ENCODE measurements around the gene KIF4B.

The KIF4B gene

DNA sequence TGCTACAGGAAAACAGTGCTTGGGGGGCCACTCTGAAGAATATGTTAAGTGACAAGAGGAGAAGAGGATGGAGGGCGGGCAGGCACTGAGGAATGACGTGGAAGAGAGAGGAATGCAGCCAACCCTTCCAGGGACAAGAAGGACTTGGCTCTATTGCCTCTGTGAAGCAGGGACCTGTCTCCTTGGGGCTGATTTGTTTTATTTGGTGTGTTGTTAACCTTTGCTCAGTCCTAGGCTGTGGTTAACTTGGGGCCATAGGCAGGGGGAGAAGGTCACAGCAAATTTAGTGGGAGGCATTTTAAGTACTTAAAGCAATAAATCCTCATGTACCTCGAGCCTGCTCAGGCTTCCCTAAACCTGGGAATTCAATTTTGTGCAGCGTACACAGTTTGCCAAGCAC lies 39.9 kb downstream of the KIF4B start:
- H3K27me3 ChIP-seq (ENCODE audit: insufficient read depth, low read depth, severe bottlenecking) = no peaks in the 10 kb centered on the region
- H3K36me3 ChIP-seq = no peaks in the 10 kb centered on the region
- no peak for DNase-seq
- TF ChIP-seq, protein P1, sequence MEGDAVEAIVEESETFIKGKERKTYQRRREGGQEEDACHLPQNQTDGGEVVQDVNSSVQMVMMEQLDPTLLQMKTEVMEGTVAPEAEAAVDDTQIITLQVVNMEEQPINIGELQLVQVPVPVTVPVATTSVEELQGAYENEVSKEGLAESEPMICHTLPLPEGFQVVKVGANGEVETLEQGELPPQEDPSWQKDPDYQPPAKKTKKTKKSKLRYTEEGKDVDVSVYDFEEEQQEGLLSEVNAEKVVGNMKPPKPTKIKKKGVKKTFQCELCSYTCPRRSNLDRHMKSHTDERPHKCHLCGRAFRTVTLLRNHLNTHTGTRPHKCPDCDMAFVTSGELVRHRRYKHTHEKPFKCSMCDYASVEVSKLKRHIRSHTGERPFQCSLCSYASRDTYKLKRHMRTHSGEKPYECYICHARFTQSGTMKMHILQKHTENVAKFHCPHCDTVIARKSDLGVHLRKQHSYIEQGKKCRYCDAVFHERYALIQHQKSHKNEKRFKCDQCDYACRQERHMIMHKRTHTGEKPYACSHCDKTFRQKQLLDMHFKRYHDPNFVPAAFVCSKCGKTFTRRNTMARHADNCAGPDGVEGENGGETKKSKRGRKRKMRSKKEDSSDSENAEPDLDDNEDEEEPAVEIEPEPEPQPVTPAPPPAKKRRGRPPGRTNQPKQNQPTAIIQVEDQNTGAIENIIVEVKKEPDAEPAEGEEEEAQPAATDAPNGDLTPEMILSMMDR (IDR thresholded peaks at IDR 0.05; ENCODE audit: low read depth, low read length) = no peak
- H3K27ac ChIP-seq = no peak overlapping the region
- H3K9me3 ChIP-seq (ENCODE audit: severe bottlenecking) = no peaks in the 10 kb centered on the region
- no peak overlapping the region for H3K4me3 ChIP-seq (ENCODE audit: low read depth, low read length)

DNA sequence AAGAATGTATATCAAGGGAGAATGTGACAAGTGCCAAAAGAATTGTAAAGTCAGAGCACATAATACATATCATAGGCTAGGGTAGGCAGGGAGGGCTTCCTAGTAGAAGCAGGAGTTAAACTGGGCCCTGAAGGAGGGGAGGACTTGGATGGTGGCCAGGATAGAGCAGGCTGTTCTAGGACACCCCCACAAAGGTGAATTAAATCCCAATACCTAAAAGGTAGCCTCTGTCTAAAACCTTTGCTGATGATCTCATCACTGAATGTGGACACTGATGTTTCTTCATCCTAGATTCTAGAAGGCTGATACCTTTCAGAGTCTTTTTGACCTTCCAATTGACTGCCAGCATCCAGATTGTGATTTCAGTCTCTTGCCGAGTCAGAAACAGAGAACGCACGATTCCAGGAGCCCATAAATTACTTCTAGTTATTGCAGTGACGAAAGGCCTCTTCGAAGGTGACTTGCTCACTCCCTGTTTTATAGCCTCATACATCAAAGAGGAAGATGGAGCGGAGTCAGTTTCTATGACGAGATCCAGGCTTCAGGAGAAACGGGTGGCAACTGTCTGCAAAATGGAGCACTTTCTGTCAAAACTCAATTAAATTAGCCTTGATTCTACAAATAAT lies 43.2 kb downstream of the KIF4B start:
- no peak overlapping the region for H3K27ac ChIP-seq
- H3K4me3 ChIP-seq (ENCODE audit: low read depth, low read length) = no peak overlapping the region
- no peaks in the 10 kb centered on the region for H3K36me3 ChIP-seq
- no peaks in the 10 kb centered on the region for H3K27me3 ChIP-seq (ENCODE audit: insufficient read depth, low read depth, severe bottlenecking)
- peaks cover 3% of the 10 kb centered on the region for H3K9me3 ChIP-seq (ENCODE audit: severe bottlenecking)
- no peak for DNase-seq
- TF ChIP-seq, protein P1 (IDR thresholded peaks at IDR 0.05; ENCODE audit: low read depth, low read length) = no peak

DNA sequence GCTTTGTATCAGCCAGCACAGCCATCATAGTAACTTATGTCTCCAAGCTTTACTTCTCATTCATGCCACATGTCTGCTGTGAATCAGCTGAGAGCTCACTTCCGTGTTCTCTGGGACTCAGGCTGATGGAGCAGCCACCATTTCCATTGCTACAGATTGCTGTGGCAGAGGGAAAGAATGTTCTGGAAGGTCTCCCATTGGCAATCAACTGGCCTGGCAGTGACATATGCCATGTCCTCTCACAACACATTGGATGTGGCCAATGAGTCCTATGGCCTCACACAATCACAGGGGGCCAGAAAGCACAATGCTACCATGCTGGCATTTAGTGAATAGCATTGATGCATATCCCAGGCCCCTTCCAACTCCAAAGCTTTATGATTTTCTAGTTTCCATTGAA lies 44.1 kb downstream of the KIF4B start:
- TF ChIP-seq, protein P1 (IDR thresholded peaks at IDR 0.05; ENCODE audit: low read depth, low read length) = no peak
- Histone ChIP-seq H3K9me3 (ENCODE audit: severe bottlenecking) (peaks cover 3% of the 10 kb centered on the region), H3K27me3 (ENCODE audit: insufficient read depth, low read depth, severe bottlenecking) (no peaks in the 10 kb centered on the region), H3K27ac (no peak overlapping the region), H3K4me3 (ENCODE audit: low read depth, low read length) (no peak overlapping the region), H3K36me3 (no peaks in the 10 kb centered on the region)
- no peak for DNase-seq

DNA sequence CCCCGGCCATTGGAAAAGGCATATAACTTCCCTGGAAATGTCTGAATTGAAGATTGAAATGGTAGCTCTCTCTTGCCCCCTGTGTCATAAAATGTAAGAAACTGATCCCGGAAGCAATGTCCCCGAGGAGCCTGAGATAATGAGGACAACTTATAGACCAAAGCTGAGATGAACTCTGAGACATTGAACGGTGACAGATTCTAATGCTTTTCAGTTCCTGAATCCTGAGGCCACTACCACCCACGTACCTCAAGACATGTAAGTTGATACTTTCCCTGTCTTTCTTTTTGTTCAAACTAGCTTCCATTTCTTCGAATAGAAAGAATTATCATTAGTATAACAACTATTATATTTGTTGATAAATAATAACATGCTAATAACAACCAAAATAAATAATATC lies 51.0 kb downstream of the KIF4B start:
- DNase-seq = no peak
- Histone ChIP-seq H3K9me3 (ENCODE audit: severe bottlenecking) (peaks cover 3% of the 10 kb centered on the region), H3K27ac (no peak overlapping the region), H3K4me3 (ENCODE audit: low read depth, low read length) (no peak overlapping the region), H3K36me3 (no peaks in the 10 kb centered on the region), H3K27me3 (ENCODE audit: insufficient read depth, low read depth, severe bottlenecking) (no peaks in the 10 kb centered on the region)
- TF ChIP-seq, protein P1 (IDR thresholded peaks at IDR 0.05; ENCODE audit: low read depth, low read length) = no peak

DNA sequence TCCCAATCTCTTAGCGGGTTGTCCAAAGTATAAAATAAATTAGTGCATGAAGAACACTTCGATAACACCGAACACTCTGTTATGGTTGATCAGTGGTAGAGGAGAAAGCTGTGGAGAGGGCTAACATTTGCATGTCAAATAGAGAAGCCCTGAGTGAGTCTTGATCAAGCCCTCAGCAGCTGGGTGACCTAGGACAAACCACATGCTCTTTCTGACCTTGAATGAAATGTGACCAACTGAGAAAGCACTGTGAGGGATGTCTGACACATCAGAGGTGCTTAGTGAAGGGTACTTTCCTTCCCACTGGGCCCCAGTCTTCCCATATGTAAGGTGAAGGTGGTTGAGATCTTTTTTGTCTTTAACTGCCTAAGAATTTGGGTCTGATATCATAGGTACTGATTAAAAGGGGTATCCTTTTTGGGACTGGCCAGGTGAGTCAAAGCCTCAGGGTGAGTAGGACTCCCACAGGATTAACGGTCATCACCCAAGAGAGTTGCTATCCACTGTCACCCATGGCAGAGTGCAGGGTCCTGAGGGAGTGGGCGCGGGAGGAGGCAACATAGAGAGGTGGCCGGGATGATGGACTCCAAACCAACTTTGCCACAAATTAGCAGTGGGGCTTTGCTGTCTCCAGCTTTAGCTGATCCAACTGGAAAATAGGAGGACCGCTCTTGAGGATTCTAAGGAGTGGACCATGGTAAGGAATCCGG lies 53.5 kb downstream of the KIF4B start:
- no peak for DNase-seq

More for the DNA sequence above, 53.5 kb downstream of the KIF4B start:
- no peaks in the 10 kb centered on the region for H3K27me3 ChIP-seq (ENCODE audit: insufficient read depth, low read depth, severe bottlenecking)
- H3K4me3 ChIP-seq (ENCODE audit: low read depth, low read length) = no peak overlapping the region
- no peaks in the 10 kb centered on the region for H3K36me3 ChIP-seq
- no peaks in the 10 kb centered on the region for H3K9me3 ChIP-seq (ENCODE audit: severe bottlenecking)
- TF ChIP-seq, protein P1 (IDR thresholded peaks at IDR 0.05; ENCODE audit: low read depth, low read length) = no peak
- H3K27ac ChIP-seq = no peak overlapping the region

Data from WERI-Rb-1 (cell line).